Esophagus muscularis mucosa (tissue), 4 donors: Measurements from ENCODE around the gene RHBDD1.

Experiments
- EP300 ChIP-seq: sonication (generic); formaldehyde crosslinking; IDR thresholded peaks from one replicate; pipeline ENCODE4 v1.6.1; 2017; ENCODE audit warnings: antibody characterized with exemption
- POLR2A ChIP-seq: fragments of 450-650 bp; IDR thresholded peaks from one replicate; pipeline ENCODE4 v1.6.1; 2017; ENCODE audit warnings: antibody characterized with exemption, moderate library complexity, mild to moderate bottlenecking, low read depth
- POLR2AphosphoS5 ChIP-seq, 2 donors: sonication (generic); formaldehyde crosslinking; IDR thresholded peaks; one replicate each; pipeline ENCODE4 v1.6.1; 2017; ENCODE audit warnings: antibody characterized with exemption in 2 of 2
- TF ChIP-seq, protein P1 (sequence below), 3 experiments: fragments of 200-600 bp in 2 of 3; fragments of 450-650 bp in 1 of 3; sonication (generic) in 2 of 3; IDR thresholded peaks; one replicate each; pipeline ENCODE4 v1.5.1; 2017 to 2019; ENCODE audit warnings: antibody characterized with exemption in 3 of 3, mild to moderate bottlenecking in 2 of 3, moderate library complexity in 1 of 3

DNA sequence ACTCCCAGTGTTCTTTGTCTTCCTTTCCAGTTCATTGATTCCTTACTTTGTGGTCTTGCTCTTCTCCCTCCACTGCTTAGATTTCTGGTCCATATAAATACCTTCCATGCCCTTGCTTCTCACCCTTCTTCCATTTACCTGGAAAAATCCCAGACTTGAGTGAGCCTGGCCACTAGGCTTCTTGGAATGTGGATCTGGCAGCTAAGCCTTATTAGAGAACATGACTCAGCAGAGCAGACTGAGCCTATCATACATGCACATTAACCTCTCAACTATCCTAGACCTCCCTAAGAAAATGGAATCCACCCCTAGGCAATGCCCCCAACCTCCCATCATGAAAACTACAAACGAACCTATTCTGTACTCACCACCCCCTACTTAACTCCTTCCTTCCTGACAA, 127.7 kb downstream of the RHBDD1 start:
- TF ChIP-seq POLR2AphosphoS5 (IDR thresholded peaks at IDR 0.05) (no peak), EP300 (no peak), POLR2A (no peak)
- TF ChIP-seq, protein P1, sequence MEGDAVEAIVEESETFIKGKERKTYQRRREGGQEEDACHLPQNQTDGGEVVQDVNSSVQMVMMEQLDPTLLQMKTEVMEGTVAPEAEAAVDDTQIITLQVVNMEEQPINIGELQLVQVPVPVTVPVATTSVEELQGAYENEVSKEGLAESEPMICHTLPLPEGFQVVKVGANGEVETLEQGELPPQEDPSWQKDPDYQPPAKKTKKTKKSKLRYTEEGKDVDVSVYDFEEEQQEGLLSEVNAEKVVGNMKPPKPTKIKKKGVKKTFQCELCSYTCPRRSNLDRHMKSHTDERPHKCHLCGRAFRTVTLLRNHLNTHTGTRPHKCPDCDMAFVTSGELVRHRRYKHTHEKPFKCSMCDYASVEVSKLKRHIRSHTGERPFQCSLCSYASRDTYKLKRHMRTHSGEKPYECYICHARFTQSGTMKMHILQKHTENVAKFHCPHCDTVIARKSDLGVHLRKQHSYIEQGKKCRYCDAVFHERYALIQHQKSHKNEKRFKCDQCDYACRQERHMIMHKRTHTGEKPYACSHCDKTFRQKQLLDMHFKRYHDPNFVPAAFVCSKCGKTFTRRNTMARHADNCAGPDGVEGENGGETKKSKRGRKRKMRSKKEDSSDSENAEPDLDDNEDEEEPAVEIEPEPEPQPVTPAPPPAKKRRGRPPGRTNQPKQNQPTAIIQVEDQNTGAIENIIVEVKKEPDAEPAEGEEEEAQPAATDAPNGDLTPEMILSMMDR (IDR thresholded peaks at IDR 0.05): no peak
